Epithelial cell of esophagus (primary cell): Measurements from ENCODE around the gene SSX2IP.

Source experiments
- DNase-seq: peaks from one replicate; pipeline ENCODE4 v3.0.0; 2010; ENCODE audit warnings: low read depth
- H3K4me3 ChIP-seq: 2 replicates; pipeline ENCODE4 v1.5.1; 2011; ENCODE audit warnings: mild to moderate bottlenecking, low read length, control low read depth
- TF ChIP-seq, protein P1 (sequence below): IDR thresholded peaks from 2 replicates; pipeline ENCODE4 v1.5.1; 2011; ENCODE audit warnings: low read depth, mild to moderate bottlenecking, low read length, control low read depth, inconsistent platforms; ENCODE audit not compliant: insufficient read depth; ENCODE audit errors: missing control alignments

The SSX2IP gene

DNA sequence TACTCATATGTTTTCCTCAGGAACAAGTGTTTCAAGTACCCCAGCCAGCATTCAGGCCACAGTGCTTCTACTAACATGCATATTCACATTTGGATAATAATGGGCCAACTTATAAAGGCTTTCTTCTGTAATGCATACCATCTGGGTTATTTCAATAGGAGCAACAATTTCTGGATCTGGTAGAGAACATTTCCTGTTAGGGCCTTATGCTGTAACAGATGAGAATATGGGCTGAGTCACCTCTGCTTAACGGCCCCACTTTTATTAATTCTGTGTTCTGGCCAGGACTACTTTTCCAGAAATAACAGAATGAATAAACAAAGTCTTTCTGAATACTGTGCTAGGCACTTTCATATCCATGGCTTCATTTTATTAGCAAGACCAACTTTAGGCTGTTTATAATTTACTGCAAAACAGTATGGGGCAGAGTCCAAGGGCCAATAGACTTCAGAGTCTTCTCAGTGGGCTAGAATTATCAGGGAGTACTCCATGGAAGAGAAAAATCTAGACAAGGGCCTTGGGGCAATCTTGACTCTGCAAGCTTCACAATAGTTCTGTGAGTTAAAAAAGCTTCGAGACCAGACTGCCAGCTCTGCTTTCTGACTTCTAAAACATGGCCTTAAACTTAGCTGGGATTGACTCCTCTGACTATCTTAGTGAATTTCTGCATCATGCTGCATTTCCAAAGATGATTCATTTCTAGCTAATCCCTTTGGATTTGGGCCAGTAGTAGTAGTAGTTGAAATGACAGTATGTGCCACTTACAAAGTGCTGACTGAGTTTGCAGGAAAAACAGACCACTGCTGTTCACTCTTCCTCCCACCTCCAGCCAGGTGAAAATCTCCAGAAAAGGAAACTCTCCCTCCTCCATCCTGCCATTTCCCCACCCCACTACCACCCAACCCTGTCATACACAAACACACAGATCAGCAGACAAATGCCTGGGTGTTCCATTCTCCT, 8.2 kb upstream of the SSX2IP start:
- no peak overlapping the region for H3K4me3 ChIP-seq
- peak; percentile 89 for DNase-seq
- TF ChIP-seq, protein P1, sequence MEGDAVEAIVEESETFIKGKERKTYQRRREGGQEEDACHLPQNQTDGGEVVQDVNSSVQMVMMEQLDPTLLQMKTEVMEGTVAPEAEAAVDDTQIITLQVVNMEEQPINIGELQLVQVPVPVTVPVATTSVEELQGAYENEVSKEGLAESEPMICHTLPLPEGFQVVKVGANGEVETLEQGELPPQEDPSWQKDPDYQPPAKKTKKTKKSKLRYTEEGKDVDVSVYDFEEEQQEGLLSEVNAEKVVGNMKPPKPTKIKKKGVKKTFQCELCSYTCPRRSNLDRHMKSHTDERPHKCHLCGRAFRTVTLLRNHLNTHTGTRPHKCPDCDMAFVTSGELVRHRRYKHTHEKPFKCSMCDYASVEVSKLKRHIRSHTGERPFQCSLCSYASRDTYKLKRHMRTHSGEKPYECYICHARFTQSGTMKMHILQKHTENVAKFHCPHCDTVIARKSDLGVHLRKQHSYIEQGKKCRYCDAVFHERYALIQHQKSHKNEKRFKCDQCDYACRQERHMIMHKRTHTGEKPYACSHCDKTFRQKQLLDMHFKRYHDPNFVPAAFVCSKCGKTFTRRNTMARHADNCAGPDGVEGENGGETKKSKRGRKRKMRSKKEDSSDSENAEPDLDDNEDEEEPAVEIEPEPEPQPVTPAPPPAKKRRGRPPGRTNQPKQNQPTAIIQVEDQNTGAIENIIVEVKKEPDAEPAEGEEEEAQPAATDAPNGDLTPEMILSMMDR: no peak

DNA sequence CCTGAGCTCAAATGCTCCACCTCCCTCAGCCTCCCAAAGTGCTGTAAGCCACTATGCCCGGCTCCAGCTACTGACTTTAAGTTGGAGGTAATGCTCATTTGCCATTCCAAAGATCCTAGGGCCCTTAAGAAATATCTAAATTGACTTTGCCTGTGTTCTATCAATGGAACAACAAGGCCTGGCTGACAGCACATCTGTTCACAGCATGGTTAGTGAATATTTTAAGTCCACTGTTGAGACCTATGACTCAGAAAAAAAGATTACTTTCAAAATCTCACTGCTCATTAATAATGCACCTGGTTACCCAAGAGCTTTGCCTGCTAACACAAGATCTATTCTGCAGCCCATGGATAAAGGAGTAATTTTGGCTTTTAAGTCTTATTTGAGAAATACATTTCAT, 3.5 kb upstream of the SSX2IP start:
- no peak overlapping the region for H3K4me3 ChIP-seq
- TF ChIP-seq, protein P1: no peak
- DNase-seq: no peak

DNA sequence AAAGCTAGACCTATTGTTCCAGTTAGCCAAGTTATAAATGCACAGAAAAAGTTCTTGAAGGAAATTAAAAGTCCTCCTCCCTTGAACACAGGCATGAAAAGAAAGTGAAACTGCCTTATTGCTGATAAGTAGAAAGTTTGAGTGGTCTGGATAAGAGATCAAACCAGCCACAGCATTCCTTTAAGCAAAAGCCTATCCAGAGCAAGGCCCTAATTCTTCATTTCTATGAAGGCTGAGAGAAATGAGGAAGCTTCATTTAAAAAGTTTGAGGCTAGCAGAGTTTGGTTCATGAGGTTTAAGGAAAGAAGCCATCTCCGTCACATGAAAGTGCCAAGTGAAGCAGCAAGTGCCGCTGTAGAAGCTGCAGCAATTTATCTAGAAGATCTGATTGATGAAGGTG, 2.7 kb upstream of the SSX2IP start:
- DNase-seq: no peak
- no peak overlapping the region for H3K4me3 ChIP-seq
- TF ChIP-seq, protein P1: no peak

DNA sequence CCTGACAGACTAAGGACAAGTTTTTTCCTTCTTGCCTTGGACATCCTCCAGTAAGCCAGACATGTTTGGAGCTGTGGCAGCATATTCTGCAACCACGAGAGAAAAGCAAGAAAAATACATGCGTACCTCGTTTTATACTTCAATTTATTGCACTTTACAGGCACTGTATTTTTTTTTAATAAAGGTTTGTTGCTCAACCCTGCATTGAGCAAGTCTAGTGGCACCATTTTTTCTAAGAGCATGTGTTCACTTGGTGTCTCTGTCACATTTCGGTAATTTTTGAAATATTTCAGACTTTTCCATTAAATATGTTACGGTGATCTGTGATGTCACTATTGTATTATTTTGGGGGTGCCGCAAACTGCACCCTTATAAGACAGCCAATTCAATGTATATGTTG, 2.1 kb upstream of the SSX2IP start:
- TF ChIP-seq, protein P1: no peak
- no peak overlapping the region for H3K4me3 ChIP-seq
- DNase-seq: no peak

DNA sequence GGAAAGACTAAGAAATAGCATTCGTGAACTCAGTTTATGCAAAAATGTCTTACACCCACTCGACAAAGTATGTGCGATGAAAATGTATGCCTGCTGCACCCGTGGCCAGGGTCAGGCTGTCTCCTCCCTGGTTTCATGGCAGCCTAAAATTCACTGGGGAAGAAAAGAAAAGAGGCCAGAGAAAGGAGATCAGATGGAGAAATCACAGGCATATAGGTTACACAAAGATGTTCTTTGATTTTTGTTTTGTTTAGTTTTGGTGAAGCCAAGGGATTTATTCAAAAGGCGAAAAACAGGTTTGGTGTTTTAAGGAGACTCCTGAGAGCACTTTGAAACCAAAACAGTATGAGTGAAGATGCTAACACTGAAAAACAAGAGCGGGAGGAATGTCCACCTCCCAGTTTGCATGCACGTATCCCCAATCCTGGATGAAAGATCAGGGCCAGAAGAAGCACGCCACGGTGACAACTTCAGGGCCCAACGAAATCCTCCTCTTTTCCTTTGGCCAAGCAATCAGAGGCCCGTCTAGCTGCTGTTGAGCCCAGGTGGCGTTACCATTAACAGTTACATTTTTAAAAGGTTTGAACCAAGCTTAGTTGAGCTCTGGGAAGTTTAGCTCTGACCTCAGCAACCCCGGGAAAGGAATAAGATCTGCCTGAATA, 992 bp upstream of the SSX2IP start:
- TF ChIP-seq, protein P1: no peak
- DNase-seq: no peak

DNA sequence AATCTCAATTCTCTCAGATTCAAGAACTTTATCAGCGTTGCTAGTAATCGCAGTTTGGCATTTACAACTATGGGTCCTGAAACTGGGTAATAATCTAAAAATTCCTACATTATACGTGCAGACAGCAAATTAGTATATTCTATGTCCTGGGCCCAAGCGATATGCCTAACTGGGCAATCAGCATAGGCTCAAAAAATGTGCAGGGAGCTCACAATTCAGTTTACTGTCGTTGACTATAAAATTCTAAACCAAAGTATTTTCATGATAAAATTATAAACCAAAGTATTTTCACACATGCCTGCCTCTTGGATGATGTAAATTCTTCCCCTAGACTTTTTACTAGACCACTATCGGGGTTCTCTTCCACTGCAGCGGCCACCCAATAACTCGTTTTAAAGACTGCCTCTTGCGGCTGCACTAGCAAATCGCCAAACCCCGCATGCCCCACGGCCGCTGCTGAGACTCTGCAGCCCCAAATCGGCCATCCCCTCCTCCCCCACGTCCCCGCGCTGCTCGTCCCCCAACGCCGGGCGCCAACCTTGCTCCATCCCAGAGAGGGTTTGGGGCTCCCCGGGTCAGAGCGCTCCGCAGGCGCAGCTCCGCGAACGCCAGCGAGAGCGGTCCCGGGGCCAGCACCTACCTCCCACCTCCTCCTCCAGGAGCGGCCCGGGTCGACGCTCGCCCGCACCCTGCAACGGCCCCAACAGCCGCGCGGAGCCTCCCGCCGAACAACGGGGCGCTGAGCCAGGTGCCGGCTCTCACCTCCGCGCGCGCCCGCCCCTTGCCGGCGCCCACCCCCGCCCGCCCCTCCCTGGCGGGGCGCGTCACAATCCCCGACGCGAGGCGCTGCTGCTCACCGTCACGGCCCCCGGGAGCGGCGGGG, 506 bp downstream of the SSX2IP start:
- peak; percentile 45 for DNase-seq
- TF ChIP-seq, protein P1: peak; percentile 30
- H3K4me3 ChIP-seq: peak overlapping the region; percentile 72

More for the DNA sequence above, 992 bp upstream of the SSX2IP start:
- peak overlapping the region; percentile 72 for H3K4me3 ChIP-seq
